Measurements from ENCODE around the gene TGFBR1.

Gene TGFBR1

GRCh38 chr9:99201603-99202002 lies 96.7 kb downstream of the TGFBR1 start:
- no peak for FAIRE-seq
- no peak for TF ChIP-seq SPI1 (IDR thresholded peaks at IDR 0.05; ENCODE audit: low read depth, low read length)
- TF ChIP-seq POLR2AphosphoS5 (IDR thresholded peaks at IDR 0.05; ENCODE audit: low read depth, low read length) = no peak
- no peak for TF ChIP-seq POU2F2 (IDR thresholded peaks at IDR 0.05; ENCODE audit: low read depth, low read length)
- no peak for TF ChIP-seq TAF1 (IDR thresholded peaks at IDR 0.05; ENCODE audit: low read depth, low read length)
- no peak for TF ChIP-seq POLR2A (IDR thresholded peaks at IDR 0.05; ENCODE audit: low read depth, low read length)
- no peak for TF ChIP-seq PAX5 (IDR thresholded peaks at IDR 0.05; ENCODE audit: insufficient read depth, low read length, severe bottlenecking)

More at GRCh38 chr9:99201603-99202002, 96.7 kb downstream of the TGFBR1 start:
- no peak for DNase-seq (ENCODE audit: insufficient read length, low spot score)
